Hematopoietic multipotent progenitor cell treated with erythropoietin and hydrocortisone succinate and interleukin-3 and kit ligand, for 17 days (in vitro differentiated cells): Measurements from ENCODE around the gene SLAMF1.
A peak's percentile ranks its signal among the peaks of the same experiment; 100 is the strongest.
"Not testable (repeated sequence)": the region's sequence is repeated elsewhere in the genome, so short reads cannot be mapped to it uniquely, and the experiment has no call there.

Experiments used
- DNase-seq: peaks from one replicate; pipeline ENCODE4 v3.0.0-alpha.2; 2015; ENCODE audit warnings: low spot score

The SLAMF1 gene

DNA sequence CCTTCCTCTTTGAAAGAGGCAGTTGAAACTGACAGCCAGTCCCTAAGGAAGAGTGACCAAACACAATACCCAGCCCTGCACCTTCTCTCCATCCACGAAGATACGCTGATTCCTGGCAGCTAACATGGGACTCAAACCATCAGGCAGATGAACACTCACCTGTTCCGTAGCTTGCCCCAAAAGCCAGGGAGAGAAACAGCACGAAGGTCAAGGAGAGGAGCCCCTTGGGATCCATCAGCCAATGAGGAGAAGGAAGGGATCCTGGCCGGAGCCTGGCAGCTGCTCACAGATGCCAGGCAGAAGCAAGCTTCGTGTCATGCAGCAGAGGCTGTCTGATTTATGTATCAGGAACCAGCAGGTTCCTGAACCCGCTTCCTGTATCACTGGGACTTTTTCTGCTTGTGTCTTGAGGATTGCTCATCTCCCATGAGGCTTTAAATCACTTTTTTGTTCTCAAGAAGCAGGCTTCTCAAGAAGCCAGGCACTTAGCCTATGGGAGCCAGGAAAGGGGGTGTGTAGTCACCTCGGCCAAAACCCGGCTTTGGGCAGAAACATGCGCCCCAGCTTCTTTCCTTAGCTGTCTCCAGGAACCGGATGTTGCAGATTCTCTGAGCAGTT lies at the start of gene SLAMF1:
SLAMF1 (minus strand) TSS at position 334 of the 618 bp plus-strand sequence; CDS start at position 235, 99 bp downstream.
- DNase-seq, result no peak

DNA sequence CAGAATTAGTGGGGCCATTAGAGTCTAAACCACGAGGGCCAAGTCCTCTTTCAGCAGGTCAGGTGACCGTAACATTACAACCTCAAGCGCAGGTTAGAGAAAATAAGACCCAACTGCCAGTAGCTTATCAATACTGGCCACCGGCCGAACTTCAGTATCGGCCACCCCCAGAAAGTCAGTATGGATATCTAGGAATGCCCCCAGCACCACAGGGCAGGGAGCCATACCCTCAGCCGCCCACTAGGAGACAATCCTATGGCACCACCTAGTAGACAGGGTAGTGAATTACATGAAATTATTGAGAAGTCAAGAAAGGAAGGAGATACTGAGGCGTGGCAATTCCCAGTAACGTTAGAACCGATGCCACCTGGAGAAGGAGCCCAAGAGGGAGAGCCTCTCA lies 45.5 kb upstream of the SLAMF1 start:
- DNase-seq, result not testable (repeated sequence)

- no peak for DNase-seq
Observed at GRCh38 chr1:160685266-160685665, 38.4 kb upstream of the SLAMF1 start.

GRCh38 chr1:160682983-160683865 lies 36.4 kb upstream of the SLAMF1 start:
- DNase-seq, result no peak

GRCh38 chr1:160681891-160682140 lies 35.0 kb upstream of the SLAMF1 start:
- no peak for DNase-seq

DNA sequence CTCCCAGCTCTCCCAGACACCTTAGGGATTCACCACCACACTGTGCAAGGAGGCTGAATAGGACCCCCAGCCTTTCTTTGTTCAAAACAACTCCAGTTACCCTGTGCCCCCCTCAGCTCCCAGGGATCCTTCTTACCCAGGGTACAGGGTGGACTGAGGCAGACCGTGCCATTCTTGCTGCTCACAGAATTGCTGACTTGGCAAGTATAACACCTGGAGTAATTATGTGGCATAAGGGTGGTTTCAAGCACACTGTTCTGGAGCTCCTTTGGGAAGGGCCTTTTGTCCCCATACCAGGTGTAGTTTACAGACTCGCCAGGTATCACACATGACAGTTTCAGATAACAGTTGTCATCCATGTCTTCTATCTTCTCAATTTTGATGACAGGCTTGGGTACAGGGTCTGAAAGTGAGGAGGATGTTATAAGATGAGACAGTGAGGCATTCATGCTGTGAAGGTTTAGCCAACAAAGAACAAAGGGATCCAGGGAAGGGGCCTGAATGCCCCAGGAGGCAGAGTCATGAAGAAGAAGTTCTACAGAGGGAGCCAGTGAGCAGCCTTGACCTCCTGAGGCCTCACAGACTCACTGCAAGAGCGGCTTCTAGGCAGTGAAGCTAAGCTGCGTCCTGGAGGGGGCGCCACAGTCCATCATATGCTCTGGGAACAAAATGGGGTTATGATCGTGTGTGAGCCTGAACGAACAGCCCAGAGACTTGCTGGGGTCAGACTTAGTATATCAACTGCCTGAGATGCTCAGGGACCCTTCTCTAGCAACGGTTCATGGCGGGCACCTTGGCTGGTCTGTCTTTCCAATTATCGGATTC lies 34.4 kb upstream of the SLAMF1 start:
- DNase-seq, result peak; percentile 25

DNA sequence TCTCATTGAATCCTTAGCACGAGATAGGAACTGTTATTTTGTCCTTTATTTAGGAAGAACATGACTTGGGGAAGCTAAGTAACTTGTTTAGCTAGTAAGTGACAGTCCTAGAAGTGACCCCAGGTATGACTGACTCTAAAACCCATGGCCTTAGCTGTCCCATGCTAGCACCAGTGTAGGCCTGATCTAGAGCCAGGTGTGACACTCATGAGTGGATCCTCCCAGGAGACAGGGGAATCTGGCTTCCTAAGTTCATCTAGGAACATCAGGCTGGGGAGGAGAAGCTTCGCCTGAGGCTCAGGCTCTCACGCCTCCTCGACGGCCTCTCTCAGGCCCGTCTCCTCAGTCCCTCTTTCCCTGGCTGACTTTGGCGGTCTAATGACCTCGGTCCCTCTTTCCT lies 33.6 kb upstream of the SLAMF1 start:
- DNase-seq, result no peak

- DNase-seq, result no peak
Observed at GRCh38 chr1:160679893-160680292, 33.0 kb upstream of the SLAMF1 start.

DNA sequence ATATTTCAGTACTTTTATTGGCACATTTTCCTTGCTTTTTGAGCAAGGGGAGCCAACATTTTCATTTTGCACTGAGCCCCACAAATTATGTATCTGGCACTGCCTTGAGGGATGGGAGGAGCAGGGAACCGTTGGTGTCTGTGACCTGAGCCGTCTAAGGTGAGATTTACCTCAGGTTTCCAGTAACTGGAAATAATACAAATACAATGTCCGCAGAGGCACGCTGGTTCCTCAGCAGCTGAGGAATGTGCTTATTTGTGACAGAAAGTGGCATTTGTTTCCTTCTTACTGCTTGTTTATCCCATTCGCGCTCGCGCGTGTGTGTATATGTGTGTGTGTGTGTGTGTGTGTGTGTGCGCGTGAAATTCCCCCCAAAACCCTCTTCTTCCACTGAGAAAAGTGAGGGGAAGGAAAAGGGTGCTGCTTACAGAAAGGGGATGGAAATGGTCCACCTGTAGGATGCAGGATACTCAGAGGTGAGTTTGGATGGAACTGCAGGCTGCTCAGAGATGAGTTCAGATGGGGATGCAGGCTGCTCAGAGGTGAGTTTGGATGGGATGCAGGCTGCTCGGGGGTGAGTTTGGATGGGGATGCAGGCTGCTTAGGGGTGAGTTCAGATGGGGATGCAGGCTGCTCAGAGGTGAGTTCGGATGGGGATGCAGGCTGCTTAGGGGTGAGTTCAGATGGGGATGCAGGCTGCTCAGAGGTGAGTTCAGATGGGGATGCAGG lies 30.2 kb upstream of the SLAMF1 start:
- DNase-seq, result no peak

DNA sequence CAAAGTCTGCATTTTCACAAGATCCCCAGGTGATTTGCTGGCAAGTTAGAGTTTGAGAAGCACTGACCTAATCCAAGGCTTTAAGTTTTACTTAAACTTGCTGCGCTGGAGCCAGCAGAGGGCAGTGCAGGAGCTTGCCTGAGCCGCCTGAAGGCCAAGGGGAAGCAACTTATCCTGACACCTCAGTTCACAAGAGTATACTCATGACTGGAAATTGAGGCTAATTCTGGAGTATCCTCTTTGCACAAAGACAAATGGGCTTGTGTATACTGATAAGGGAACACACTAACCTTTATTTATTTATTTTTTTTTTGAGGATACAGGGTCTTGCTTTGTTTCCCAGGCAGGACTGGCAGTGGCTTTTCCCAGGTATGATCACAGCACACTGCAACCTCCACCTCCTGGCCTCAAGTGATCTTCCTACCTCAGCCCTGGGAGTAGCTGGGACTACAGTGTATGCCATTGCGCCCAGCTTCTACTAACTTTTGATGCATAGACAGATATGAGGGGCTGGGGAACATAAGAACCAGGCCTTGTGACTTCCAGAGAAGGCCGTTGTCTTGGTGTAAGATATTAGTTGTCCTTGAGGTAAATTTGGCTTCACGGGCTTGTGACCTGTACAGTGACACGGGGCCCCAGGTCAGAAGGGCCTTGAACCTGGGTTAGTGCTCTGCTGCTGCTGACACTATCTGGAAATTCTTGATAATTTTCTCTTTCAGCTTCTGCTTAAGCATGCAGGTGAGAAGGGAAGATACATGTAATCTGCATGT lies 29.0 kb upstream of the SLAMF1 start:
- DNase-seq, result peak; percentile 21

DNA sequence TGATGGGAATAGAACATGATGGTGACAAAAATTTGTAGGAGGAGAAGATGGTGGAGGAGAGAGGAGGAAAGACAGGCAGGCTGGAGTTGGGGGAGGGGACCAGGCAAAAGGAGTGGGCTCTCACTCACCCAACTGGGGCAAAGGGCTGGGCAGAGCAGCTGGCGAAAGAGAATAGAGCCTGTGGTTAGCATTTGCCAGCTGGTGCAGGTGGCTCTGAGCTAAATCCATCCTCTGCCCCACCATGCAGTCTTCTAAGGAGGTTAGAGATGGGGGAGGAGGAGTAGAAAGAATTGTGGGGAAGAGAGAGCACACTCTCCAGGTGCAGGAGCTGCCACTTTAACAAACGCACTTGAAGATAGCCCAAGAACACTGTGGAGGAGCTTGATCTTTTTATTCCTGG lies 27.6 kb upstream of the SLAMF1 start:
- DNase-seq, result no peak

GRCh38 chr1:160672789-160673695 lies 26.2 kb upstream of the SLAMF1 start:
- no peak for DNase-seq

DNA sequence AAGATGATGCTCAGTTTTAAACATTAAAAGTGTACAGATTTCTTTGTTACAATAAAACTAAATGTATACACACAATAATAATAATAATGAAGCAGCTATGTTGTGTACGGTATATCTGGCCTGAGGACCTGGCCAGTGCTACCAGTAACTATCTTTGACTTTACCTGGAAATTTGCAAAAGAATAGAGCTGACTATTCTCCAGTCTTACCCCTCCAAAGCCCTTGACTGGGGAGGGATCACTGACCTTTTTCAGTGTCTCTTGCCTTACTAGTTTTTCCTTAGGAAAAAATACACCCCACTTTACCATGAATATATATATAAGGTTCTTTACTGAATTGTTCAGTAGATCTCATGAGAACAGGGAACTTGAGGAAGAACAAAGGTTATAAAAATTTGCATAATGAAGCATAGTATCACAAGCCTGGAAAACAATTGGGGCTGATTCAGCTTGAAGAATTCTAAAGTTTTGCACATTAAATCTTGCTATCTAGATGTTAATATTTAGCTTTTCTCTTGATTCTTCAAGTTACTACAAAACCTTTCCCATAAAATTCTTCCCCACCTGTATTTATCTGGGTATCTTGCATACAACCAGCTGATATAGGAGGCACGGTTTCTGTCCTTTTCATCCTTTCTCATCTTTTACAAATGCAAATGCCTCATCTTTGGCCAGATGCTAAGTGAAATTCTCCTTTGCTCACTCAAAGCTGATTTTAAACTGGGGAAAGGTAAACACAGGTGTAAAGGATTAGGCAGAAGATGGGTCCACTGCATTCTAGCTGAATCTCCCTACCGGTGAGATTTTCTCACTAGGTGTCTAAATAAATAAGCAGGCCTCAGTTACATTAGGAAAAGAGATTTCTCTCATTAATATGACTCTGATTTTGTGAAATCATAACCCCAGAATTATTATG lies 25.0 kb upstream of the SLAMF1 start:
- no peak for DNase-seq

DNA sequence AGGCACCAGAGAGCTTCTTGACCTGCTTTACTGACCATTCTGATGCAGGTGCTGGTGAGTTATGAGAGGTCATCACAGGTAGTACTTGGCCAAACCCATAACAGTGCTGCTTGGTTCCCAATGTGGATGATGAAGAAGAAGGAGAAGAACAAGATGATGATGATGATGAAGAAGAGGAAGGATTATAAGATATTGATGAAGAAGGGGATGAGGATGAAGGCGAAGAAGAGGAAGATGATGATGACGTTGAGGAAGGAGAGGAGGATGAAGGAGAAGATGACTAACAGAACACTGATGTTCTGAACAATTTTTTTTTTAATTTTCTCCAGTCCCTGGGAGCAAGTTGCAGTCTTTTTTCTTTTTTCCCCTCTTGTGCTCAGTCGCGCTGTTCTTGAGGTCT lies 23.9 kb upstream of the SLAMF1 start:
- DNase-seq, result no peak

DNA sequence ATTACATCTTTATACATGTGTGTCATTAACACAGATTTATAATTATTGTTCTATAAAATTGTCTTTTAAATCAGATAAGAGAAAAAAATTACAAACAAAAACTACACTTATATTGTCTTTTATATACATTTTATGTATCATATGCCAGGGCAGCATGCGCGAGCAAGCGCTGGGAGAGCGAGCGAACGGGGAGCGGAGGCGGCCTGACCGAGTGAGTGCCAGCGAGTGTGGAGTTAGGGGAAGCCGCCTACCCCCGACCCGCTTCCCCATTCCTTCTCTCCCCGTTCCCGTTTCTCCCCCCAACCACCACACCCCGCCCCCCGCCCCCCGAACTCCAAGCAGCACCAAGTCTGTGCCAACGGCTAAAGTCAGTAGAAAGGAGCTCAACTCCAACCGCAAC lies 23.0 kb upstream of the SLAMF1 start:
- DNase-seq, result no peak

DNA sequence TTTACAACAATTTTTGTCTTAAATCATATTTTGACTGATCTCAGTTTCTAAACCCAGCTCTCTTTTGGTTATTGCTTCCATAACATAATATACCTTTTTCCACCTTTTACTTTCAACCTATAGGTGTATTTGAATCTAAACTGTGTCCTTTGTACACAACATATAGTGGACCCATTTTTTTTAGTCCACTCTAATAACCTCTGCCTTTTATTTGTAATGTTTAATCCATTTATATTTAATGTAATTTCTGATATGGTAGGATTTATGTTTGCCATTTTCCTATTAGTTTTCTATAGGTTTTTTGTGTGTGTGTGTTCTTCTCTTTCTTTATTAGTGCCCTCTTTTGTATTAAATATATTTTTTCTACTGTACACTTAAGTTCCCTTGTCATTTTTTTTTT lies 22.4 kb upstream of the SLAMF1 start:
- no peak for DNase-seq

DNA sequence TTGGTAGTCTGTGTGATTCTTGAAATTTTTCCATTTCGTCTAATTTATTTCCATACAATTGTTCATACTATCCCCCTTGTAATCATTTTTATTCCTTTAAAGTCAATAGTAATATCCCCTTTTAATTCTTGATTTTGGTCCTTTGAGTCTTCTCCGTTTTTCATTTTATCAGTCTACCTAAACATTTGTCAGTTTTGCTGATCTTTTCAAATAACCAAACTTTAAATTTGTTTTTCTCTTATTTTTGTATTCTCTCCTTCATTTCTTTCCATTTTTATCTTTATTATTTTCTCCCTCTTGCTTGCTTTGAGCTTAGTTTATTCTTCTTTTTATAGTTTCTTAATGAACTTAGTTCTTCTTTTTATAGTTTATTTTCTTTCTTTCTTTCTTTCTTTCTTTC lies 21.1 kb upstream of the SLAMF1 start:
- no peak for DNase-seq

DNA sequence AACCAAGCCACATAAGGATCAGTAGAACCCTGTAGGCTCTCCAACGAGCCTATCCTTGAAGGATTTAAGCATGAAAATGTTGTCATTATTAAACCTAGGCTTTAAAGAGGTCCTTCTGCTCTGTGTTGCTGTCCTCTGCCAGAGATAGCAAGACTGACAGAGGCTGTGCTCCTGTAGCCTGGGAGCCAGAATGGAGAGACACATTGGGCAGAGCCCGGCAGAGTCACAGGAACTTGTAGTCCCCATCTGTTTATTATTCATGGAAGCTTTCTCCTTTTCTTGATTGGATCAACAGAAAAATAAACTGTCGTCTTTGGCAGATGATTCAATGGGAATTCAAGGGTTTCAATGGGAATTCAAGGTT lies 19.2 kb upstream of the SLAMF1 start:
- DNase-seq, result no peak

DNA sequence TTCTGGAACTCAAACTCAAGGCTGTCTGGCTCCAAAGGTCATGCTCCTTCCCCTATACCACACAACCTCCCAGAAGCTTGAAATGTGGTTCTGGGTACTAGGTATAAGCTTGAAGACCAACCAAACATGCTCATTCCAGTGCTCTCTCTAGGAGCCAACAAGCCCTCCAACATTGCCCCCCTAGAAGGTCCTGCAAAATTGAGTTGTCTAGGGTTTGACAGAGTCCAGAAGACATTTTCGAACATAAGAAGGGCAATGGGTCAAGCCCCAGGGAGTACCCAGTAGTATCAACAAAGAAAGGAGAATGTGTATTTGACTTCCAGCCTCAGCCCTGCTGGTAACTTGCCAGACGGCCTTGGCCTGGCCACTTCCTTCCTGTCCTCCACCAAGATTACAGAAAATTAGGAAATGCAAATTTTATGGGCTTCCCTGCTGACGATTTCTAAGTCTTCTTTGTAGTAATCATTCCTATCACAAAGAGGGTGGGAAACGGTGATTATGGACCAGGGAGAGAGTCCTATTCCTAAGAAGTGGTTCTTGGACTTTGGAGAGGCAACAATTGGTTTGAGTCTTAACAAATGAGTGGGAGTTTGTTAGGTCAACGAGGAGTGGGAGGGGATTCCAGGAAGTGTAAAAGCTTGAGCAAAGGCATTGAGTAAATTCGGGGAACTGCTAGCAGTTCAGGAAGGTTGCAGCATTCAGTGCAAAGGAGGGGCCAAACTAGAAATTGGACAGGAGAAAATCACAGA lies 18.7 kb upstream of the SLAMF1 start:
- no peak for DNase-seq
